H1 (cell line): Measurements from ENCODE around the gene APH1A. TPM values are rescaled to one million over a fixed set of nuclear protein-coding genes. Genes with fewer than 3 reads are reported as not detected.
A peak's percentile ranks its signal among the peaks of the same experiment; 100 is the strongest.

Experiments
- ATF3 ChIP-seq: IDR thresholded peaks from 2 replicates; pipeline ENCODE4 v1.6.1; 2011; ENCODE audit warnings: low read depth, mild to moderate bottlenecking, low read length; ENCODE audit not compliant: insufficient read depth
- BACH1 ChIP-seq: IDR thresholded peaks from 2 replicates; pipeline ENCODE4 v1.6.1; 2012; ENCODE audit warnings: low read length, improper control_type of control experiment
- CBX5 ChIP-seq: fragments of 300-800, 300-1000 bp; sonication (generic); IDR thresholded peaks from 2 replicates; pipeline ENCODE4 v1.7.1; 2016; ENCODE audit warnings: antibody characterized with exemption, low read length, low read depth
- CBX8 ChIP-seq: fragments of 300-800, 300-1000 bp; sonication (generic); IDR thresholded peaks from 2 replicates; pipeline ENCODE4 v1.7.1; 2016; ENCODE audit warnings: low read depth, low read length, borderline replicate concordance
- GABPA ChIP-seq: IDR thresholded peaks from 2 replicates; pipeline ENCODE4 v1.6.1; 2011; ENCODE audit warnings: mild to moderate bottlenecking, low read length, moderate library complexity, borderline replicate concordance; ENCODE audit not compliant: insufficient read depth
- HDAC2 ChIP-seq, 2 experiments: fragments of 300-600 bp in 1 of 2; sonication (generic) in 1 of 2; IDR thresholded peaks; 2 replicates each; pipeline ENCODE4 v1.6.1; 2011 to 2012; ENCODE audit warnings: low read depth in 2 of 2, low read length in 2 of 2, mild to moderate bottlenecking in 2 of 2, moderate library complexity in 2 of 2, borderline replicate concordance in 1 of 2, inconsistent platforms in 1 of 2
- JUN ChIP-seq: IDR thresholded peaks from 2 replicates; pipeline ENCODE4 v1.6.1; 2011; ENCODE audit warnings: low read depth, mild to moderate bottlenecking, improper control_type of control experiment, low read length
- JUND ChIP-seq: IDR thresholded peaks from 2 replicates; pipeline ENCODE4 v1.6.1; 2011; ENCODE audit warnings: mild to moderate bottlenecking, improper control_type of control experiment, low read length
- MAX ChIP-seq: IDR thresholded peaks from 2 replicates; pipeline ENCODE4 v1.6.1; 2012; ENCODE audit warnings: inconsistent platforms
- NANOG ChIP-seq: IDR thresholded peaks from 2 replicates; pipeline ENCODE4 v1.6.1; 2011; ENCODE audit warnings: low read length, low read depth, mild to moderate bottlenecking, inconsistent platforms; ENCODE audit not compliant: insufficient read depth, poor library complexity, severe bottlenecking
- POLR2A ChIP-seq, 2 experiments: IDR thresholded peaks; 1 replicate in 1 of 2; 2 replicates in 1 of 2; pipeline ENCODE4 v1.6.1; 2011; ENCODE audit warnings: low read depth in 2 of 2, low read length in 2 of 2, mild to moderate bottlenecking in 2 of 2; ENCODE audit errors: control extremely low read depth in 1 of 2
- POLR2AphosphoS5 ChIP-seq: IDR thresholded peaks from 2 replicates; pipeline ENCODE4 v1.6.1; 2011; ENCODE audit warnings: low read depth, low read length
- RFX5 ChIP-seq: IDR thresholded peaks from 2 replicates; pipeline ENCODE4 v1.6.1; 2011; ENCODE audit warnings: low read depth, low read length, improper control_type of control experiment, borderline replicate concordance
- SAP30 ChIP-seq: fragments of 300-600 bp; sonication (generic); IDR thresholded peaks from 2 replicates; pipeline ENCODE4 v1.7.1; 2012; ENCODE audit warnings: low read length, moderate library complexity, mild to moderate bottlenecking, inconsistent platforms; ENCODE audit not compliant: insufficient read depth, insufficient replicate concordance
- SP1 ChIP-seq: IDR thresholded peaks from 2 replicates; pipeline ENCODE4 v1.6.1; 2011; ENCODE audit warnings: low read depth, low read length
- SP2 ChIP-seq: IDR thresholded peaks from 2 replicates; pipeline ENCODE4 v1.6.1; 2012; ENCODE audit warnings: mild to moderate bottlenecking, low read length, inconsistent platforms
- SRF ChIP-seq: IDR thresholded peaks from 2 replicates; pipeline ENCODE4 v1.6.1; 2011; ENCODE audit warnings: mild to moderate bottlenecking, low read depth, low read length, moderate library complexity
- SUZ12 ChIP-seq: fragments of 200-600 bp; sonication (generic); IDR thresholded peaks from 2 replicates; pipeline ENCODE4 v1.6.1; 2012; ENCODE audit warnings: mild to moderate bottlenecking, inconsistent platforms, low read length, moderate library complexity, mixed read lengths
- TEAD4 ChIP-seq: IDR thresholded peaks from 2 replicates; pipeline ENCODE4 v1.6.1; 2012; ENCODE audit warnings: low read depth, low read length, inconsistent platforms, mixed read lengths
- USF2 ChIP-seq: IDR thresholded peaks from 2 replicates; pipeline ENCODE4 v1.6.1; 2011; ENCODE audit warnings: low read length, improper control_type of control experiment
- YY1 ChIP-seq: IDR thresholded peaks from 2 replicates; pipeline ENCODE4 v1.6.1; 2011; ENCODE audit warnings: low read depth, mild to moderate bottlenecking, low read length
- ZNF274 ChIP-seq: IDR thresholded peaks from 2 replicates; pipeline ENCODE4 v1.7.0; 2012; ENCODE audit warnings: low read length, borderline replicate concordance; ENCODE audit errors: extremely low read depth
- polyA plus RNA-seq, 7 experiments: library from polyadenylated mRNA; depleted of rRNA in 3 of 7; stranded (reverse) in 5 of 7; unstranded in 2 of 7; fragments of >200 nt in 5 of 7; fragments of 200-250 nt in 2 of 7; gene quantifications; 1 replicate in 5 of 7; 2 replicates in 1 of 7; 4 replicates in 1 of 7; pipeline versions ENCODE4 v1.2.1 to v1.2.3, GENCODE V29; 2011 to 2013; ENCODE audit warnings: missing spikeins in 2 of 7, mixed read lengths in 2 of 7
- total RNA-seq: library from RNA; stranded (reverse); fragmentation: NEBNext Ultra II Directional; extraction: Animal tissue kit (Norgen Biotek cat#: 25700); gene quantifications from 2 replicates; pipeline ENCODE4 v1.2.1, GENCODE V29; 2021

APH1A gene
- total and polyA plus RNA-seq, 2 of the 8 experiments (the other 6 are each of a cell fraction or from before 2014, with no cell fraction given) = 111 to 183 TPM

GRCh38 chr1:150281758-150282557, 13.1 kb upstream of the APH1A start, which contains the start of gene CIART (continued):
- TF ChIP-seq SRF (no peak), JUN (no peak), NANOG (no peak), TEAD4 (0 out of 2 replicates have a peak, but pooled peaks have one; percentile 3), SP2 (no peak), POLR2A (IDR thresholded peaks at IDR 0.05; ENCODE audit: control extremely low read depth in 1 of 2, low read depth in 2 of 2, low read length in 2 of 2) (peak; percentile 77 to 85), CBX8 (no peak), ZNF274 (no peak), HDAC2 (IDR thresholded peaks at IDR 0.05; ENCODE audit: borderline replicate concordance in 1 of 2, low read depth in 2 of 2, low read length in 2 of 2) (no peak), RFX5 (0 out of 2 replicates have a peak, but pooled peaks have one; percentile 3), ATF3 (0 out of 2 replicates have a peak, but pooled peaks have one; percentile 37), POLR2AphosphoS5 (peak; percentile 86), SP1 (peak; percentile 93), JUND (no peak), CBX5 (no peak), BACH1 (no peak), USF2 (peak; percentile 88), YY1 (no peak), SAP30 (no peak), MAX (peak; percentile 94), GABPA (no peak), SUZ12 (no peak)
